Kidney epithelial cell (primary cell): ENCODE data around the gene TRAPPC1. TPM values are rescaled to one million over a fixed set of nuclear protein-coding genes. Genes with fewer than 3 reads are reported as not detected.

Experiments used
- DNase-seq: peaks from one replicate; pipeline ENCODE4 v3.0.0-alpha.2; 2010; ENCODE audit warnings: low read depth
- H3K27me3 ChIP-seq: 2 replicates; pipeline ENCODE4 v1.6.0; 2011; ENCODE audit warnings: low read length; ENCODE audit not compliant: control insufficient read depth, insufficient read depth
- H3K36me3 ChIP-seq: 2 replicates; pipeline ENCODE4 v1.5.1; 2011; ENCODE audit warnings: low read length; ENCODE audit not compliant: control insufficient read depth, insufficient read depth
- H3K4me3 ChIP-seq: 2 replicates; pipeline ENCODE4 v1.5.1; 2011; ENCODE audit warnings: low read depth, mild to moderate bottlenecking, control low read depth, low read length
- total RNA-seq: library from RNA; depleted of rRNA; stranded (reverse); fragments of >200 nt; gene quantifications from 2 replicates; pipeline ENCODE4 v1.2.3, GENCODE V29; 2015
- TF ChIP-seq, protein P1 (sequence below): IDR thresholded peaks from 2 replicates; pipeline ENCODE4 v1.5.1; 2011; ENCODE audit warnings: mild to moderate bottlenecking, moderate library complexity, low read length, control low read depth, inconsistent platforms; ENCODE audit not compliant: insufficient read depth, poor library complexity, severe bottlenecking

Gene TRAPPC1
- total RNA-seq, 1 donor from 2014 or later: 51.6 TPM

DNA sequence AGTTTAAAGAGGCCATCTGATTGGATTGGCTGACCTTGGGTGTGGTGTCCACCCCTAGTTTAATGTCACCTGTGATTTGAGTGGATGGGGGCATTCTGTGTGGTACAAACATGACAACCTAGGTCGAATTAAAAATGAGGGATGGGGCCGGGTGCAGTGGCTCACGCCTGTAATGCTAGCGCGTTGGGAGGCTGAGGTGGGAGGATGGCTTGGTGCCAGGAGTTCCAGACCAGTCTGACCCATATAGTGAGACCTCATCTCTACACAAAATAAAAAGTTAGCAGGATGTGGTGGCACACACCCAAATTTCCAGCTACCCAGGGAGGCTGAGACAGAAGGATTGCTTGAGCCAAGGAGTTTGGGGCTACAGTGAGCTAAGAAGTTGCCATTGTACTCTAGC lies 14.7 kb upstream of the TRAPPC1 start:
- Histone ChIP-seq H3K36me3 (peaks cover 2% of the 10 kb centered on the region), H3K27me3 (no peaks in the 10 kb centered on the region), H3K4me3 (no peak overlapping the region)
- DNase-seq: no peak
- TF ChIP-seq, protein P1, sequence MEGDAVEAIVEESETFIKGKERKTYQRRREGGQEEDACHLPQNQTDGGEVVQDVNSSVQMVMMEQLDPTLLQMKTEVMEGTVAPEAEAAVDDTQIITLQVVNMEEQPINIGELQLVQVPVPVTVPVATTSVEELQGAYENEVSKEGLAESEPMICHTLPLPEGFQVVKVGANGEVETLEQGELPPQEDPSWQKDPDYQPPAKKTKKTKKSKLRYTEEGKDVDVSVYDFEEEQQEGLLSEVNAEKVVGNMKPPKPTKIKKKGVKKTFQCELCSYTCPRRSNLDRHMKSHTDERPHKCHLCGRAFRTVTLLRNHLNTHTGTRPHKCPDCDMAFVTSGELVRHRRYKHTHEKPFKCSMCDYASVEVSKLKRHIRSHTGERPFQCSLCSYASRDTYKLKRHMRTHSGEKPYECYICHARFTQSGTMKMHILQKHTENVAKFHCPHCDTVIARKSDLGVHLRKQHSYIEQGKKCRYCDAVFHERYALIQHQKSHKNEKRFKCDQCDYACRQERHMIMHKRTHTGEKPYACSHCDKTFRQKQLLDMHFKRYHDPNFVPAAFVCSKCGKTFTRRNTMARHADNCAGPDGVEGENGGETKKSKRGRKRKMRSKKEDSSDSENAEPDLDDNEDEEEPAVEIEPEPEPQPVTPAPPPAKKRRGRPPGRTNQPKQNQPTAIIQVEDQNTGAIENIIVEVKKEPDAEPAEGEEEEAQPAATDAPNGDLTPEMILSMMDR: no peak

DNA sequence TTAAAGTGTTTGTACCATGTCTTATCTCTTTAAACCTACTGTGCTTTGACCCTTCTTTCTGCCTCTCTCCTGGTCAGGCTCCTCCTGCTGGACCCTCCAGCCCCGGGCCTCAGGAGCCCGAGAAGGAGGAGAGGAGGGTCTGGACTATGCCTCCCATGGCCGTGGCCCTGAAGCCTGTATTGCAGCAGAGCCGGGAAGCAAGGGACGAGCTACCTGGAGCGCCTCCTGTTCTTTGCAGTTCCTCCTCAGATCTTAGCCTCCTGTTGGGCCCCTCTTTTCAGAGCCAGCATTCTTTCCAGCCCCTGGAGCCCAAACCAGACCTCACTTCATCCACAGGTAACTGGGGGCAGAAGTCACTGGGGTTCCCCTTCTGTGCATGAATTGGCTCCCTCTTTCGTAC lies 13.9 kb upstream of the TRAPPC1 start:
- TF ChIP-seq, protein P1: no peak
- peaks cover 2% of the 10 kb centered on the region for H3K36me3 ChIP-seq
- no peak overlapping the region for H3K4me3 ChIP-seq
- DNase-seq: no peak
- H3K27me3 ChIP-seq: no peaks in the 10 kb centered on the region

DNA sequence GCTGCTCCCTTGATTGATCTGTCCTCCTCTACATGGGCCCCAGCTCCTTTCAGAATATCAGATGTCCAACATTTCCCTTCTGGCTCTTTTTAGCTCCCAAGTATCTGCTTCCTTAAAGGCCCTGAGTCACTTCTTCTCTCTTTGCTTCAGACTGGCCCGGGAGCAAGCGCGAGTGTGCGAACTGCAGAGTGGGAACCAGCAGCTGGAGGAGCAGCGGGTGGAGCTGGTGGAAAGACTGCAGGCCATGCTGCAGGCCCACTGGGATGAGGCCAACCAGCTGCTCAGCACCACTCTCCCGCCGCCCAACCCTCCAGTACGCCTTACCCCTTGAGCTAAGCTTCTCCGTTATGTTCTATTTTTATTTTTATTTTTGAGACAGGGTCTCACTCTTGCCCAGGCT lies 12.6 kb upstream of the TRAPPC1 start:
- TF ChIP-seq, protein P1: no peak
- no peak for DNase-seq
- Histone ChIP-seq H3K4me3 (no peak overlapping the region), H3K36me3 (peaks cover 3% of the 10 kb centered on the region), H3K27me3 (no peaks in the 10 kb centered on the region)

DNA sequence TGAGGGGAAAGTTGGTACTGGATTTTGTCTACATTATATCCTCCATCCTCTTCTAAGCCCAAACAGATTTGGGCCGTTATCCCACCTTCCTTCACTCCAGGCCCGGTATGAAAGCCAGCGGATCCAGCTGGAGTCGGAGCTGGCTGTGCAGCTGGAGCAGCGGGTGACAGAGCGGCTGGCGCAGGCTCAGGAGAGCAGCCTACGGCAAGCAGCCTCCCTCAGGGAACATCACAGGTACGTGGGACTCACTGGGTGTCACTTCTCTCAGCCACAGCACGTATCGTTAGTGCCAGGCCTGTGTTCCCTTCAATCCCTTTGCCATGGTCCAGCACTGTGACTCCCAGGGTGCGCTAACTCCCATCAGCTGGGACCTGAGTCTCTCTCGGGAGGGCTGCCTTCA lies 11.5 kb upstream of the TRAPPC1 start:
- no peak overlapping the region for H3K4me3 ChIP-seq
- TF ChIP-seq, protein P1: no peak
- DNase-seq: no peak
- H3K27me3 ChIP-seq: no peaks in the 10 kb centered on the region
- peaks cover 1% of the 10 kb centered on the region for H3K36me3 ChIP-seq

DNA sequence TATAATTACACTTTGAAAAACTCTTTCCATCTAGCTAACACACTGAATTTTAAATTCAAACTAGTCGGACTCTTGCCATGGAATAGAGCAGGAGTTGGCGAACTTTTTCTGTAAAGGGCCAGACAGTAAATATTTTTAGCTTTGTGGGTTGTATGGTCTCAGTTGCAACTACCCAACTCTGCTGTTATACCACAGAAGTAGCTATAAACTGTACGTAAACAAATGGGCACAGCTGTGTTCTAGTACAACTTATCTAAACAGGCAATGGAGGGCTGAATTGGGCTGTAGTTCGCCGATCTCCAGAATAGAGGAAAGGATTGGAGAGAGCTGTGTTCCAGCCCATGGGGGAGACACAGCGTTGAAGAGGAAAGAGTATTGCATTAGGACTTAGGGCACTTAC lies 9.0 kb upstream of the TRAPPC1 start:
- Histone ChIP-seq H3K4me3 (no peak overlapping the region), H3K27me3 (no peaks in the 10 kb centered on the region), H3K36me3 (peaks cover 1% of the 10 kb centered on the region)
- TF ChIP-seq, protein P1: no peak
- no peak for DNase-seq

DNA sequence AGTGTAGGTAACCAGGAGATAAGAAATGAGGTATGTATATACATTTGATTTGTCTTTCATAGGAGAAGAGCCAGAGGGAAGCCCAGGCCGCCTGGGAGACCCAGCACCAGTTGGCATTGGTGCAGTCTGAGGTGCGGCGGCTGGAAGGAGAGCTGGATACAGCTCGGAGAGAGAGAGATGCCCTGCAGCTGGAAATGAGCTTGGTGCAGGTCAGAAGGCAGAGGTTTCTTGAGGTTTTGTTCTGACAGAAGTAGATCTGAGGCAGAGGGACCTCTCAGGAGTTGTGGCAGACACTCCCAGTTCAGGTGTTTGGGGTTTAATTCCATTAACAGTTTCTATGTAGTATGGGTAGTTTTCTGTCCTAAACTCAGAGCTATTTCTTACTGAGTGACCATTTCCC lies 8.3 kb upstream of the TRAPPC1 start:
- Histone ChIP-seq H3K4me3 (no peak overlapping the region), H3K36me3 (peaks cover 1% of the 10 kb centered on the region)

More for the DNA sequence above, 8.3 kb upstream of the TRAPPC1 start:
- TF ChIP-seq, protein P1: no peak
- H3K27me3 ChIP-seq: no peaks in the 10 kb centered on the region
- DNase-seq: no peak
